ENCODE measurements around the gene TM4SF18. TPM values are rescaled to one million over a fixed set of nuclear protein-coding genes. Genes with fewer than 3 reads are reported as not detected.

TM4SF18 gene
- total RNA-seq, 1 experiment from 2014 or later, result not detected

DNA sequence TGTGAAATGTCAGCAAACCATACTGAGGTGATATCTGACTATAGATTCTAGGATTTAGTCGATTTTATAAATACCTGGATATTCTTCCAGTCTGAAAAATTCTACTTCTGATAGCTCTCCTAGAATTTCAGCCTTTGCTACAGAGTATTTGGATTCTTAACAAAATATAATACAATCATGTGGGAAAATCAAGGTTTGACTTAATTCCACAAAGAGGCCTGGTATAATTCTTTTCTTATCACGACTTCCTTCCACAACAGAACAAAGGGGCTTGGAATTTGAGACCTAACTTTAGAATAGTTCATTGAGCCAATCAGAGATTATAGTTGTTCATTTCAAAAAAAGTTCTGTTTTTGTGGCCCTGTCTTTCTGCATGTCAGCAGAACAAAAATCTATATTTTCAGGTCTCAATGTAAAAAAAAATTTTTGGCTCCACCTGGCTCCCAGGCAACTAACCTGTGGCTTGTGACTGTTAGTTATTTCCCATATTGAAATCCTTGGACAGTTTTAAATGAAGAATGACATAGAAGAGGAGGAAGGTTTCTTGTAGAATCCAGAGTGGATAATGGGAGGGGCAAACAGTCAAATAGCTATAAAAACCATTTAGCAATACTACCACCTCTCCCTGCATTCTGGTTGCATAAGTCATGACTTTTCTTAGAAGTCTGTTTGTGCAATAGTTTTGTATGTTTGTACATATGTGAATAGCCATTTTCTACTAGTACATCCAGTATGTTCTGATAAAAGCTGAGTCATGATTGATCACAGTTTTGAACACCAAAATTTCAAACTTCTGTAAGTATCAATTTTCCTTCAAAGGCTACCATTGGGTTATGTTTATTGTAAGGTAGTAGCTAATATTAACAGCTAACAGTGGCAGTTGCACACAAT is 40.0 kb upstream of the TM4SF18 start:
- no peaks in the 10 kb centered on the region for H3K9me2 ChIP-seq (ENCODE audit: insufficient read depth)
- peak overlapping the region; percentile 37; the same call in 1 of the 2 replicates for H3K4me3 ChIP-seq
- peaks cover 74% of the 10 kb centered on the region for H3K36me3 ChIP-seq (ENCODE audit: low read depth)
- peak in 1 of 2 experiments; percentile 91 for DNase-seq
- CTCF ChIA-PET, result interaction anchor here (0.9 kb wide), 1 partner anchor 435 kb away, joined by 4 read pairs; no protein-coding TSS in a partner anchor
- peaks cover 67% of the 10 kb centered on the region for H3K79me2 ChIP-seq (ENCODE audit: low read depth)
- H3K4me2 ChIP-seq, result peak overlapping the region; percentile 98
- H2AFZ ChIP-seq, result no peak overlapping the region
- no TSS peak for BruUV-seq (replicated peaks)
- peak overlapping the region; percentile 99 for H3K27ac ChIP-seq
- no peaks in the 10 kb centered on the region for H4K20me1 ChIP-seq (ENCODE audit: insufficient read depth)
- no peaks in the 10 kb centered on the region for H3K9me3 ChIP-seq (ENCODE audit: insufficient read depth, low read depth)
- intact Hi-C loops (cut with micrococcal nuclease; ENCODE audit: unreplicated experiment), result no loop called here
- H3K4me1 ChIP-seq (replicated peaks; ENCODE audit: insufficient read depth), result peaks cover 82% of the 10 kb centered on the region
- TF ChIP-seq, protein P1, sequence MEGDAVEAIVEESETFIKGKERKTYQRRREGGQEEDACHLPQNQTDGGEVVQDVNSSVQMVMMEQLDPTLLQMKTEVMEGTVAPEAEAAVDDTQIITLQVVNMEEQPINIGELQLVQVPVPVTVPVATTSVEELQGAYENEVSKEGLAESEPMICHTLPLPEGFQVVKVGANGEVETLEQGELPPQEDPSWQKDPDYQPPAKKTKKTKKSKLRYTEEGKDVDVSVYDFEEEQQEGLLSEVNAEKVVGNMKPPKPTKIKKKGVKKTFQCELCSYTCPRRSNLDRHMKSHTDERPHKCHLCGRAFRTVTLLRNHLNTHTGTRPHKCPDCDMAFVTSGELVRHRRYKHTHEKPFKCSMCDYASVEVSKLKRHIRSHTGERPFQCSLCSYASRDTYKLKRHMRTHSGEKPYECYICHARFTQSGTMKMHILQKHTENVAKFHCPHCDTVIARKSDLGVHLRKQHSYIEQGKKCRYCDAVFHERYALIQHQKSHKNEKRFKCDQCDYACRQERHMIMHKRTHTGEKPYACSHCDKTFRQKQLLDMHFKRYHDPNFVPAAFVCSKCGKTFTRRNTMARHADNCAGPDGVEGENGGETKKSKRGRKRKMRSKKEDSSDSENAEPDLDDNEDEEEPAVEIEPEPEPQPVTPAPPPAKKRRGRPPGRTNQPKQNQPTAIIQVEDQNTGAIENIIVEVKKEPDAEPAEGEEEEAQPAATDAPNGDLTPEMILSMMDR (conservative IDR thresholded peaks at IDR 0.05), result no peak
- no peak for TF ChIP-seq EZH2 (IDR thresholded peaks at IDR 0.05; ENCODE audit: low read depth)
- peaks cover 80% of the 10 kb centered on the region for H3F3A ChIP-seq (ENCODE audit: insufficient read depth, low read depth)
- no peaks in the 10 kb centered on the region for H3K27me3 ChIP-seq (ENCODE audit: insufficient read depth, low read depth)
- POLR2A ChIA-PET (ENCODE audit: unreplicated experiment), result interaction anchor here (0.5 to 1.1 kb wide), 8 partner anchors 13 to 695 kb away, joined by 3 to 7 read pairs (median 4); no protein-coding TSS in a partner anchor

DNA sequence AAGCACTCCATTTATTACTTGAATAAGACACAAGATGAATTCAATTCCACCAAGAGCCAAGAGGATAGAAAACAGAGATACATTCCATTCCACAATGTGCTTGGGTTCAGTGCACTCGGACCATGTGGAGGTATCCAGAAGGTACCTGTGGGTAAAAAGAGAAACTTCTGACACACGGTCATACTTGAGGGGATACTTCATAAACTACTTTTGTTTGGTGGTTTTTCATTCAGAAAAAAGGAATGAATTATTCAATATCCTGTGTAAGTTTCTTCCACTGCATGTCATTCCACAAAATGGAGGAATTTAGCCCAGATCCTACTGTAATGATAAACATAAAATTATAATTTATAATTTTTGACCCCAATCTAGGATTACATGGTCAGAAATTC is 38.3 kb upstream of the TM4SF18 start:
- ChIA-PET POLR2A (ENCODE audit: unreplicated experiment) (no interaction called here), CTCF (no interaction called here)
- H3K9me3 ChIP-seq (ENCODE audit: insufficient read depth, low read depth), result no peaks in the 10 kb centered on the region
- H3K27ac ChIP-seq, result peak overlapping the region; percentile 99
- no peaks in the 10 kb centered on the region for H3K9me2 ChIP-seq (ENCODE audit: insufficient read depth)
- H3K4me2 ChIP-seq, result peak overlapping the region; percentile 98
- no peak overlapping the region for H2AFZ ChIP-seq
- H4K20me1 ChIP-seq (ENCODE audit: insufficient read depth), result no peaks in the 10 kb centered on the region
- H3K79me2 ChIP-seq (ENCODE audit: low read depth), result peaks cover 61% of the 10 kb centered on the region
- peaks cover 74% of the 10 kb centered on the region for H3K36me3 ChIP-seq (ENCODE audit: low read depth)
- peaks cover 80% of the 10 kb centered on the region for H3F3A ChIP-seq (ENCODE audit: insufficient read depth, low read depth)
- H3K4me1 ChIP-seq (replicated peaks; ENCODE audit: insufficient read depth), result peaks cover 89% of the 10 kb centered on the region
- no TSS peak for BruUV-seq (replicated peaks)
- no peak for DNase-seq
- no peaks in the 10 kb centered on the region for H3K27me3 ChIP-seq (ENCODE audit: insufficient read depth, low read depth)
- TF ChIP-seq EZH2 (IDR thresholded peaks at IDR 0.05; ENCODE audit: low read depth), result no peak
- TF ChIP-seq, protein P1 (conservative IDR thresholded peaks at IDR 0.05), result no peak
- peak overlapping the region; percentile 17 for H3K4me3 ChIP-seq
- intact Hi-C loops (cut with micrococcal nuclease; ENCODE audit: unreplicated experiment), result no loop called here

DNA sequence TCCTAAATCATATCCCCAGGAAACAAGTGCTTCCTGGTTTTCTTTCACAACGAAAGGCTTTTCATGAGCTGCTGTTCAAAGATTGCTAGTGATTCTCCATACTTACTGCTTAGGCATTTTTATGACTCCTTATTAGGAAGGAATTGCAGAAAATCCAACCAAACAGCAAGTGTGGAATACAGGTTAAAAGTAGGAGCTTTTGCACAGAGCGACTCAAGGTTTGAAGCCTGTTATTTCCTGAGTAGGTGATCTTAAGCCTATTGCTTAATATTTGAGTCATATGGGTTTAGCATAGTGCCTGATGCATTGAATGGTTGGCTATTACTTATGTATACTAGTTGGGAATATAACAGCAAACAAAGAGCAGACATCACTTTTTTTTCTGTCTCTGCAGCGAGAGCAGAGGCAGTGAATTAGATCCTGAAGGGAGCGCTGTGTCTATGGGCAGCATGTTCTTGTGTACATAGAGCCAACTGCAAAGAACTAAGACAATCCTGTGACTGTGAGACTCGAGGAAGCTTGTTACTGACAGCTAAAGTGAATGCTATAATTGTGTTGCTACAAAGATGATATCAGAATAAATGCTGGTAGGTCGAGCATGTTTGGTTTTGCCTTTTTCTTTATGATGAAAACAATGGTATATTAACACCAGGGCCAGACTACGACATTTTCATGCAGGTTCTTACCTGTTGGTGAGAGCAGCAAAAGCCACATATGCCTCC is 37.7 kb upstream of the TM4SF18 start:
- H3K4me1 ChIP-seq (replicated peaks; ENCODE audit: insufficient read depth), result peaks cover 95% of the 10 kb centered on the region
- no peaks in the 10 kb centered on the region for H3K9me2 ChIP-seq (ENCODE audit: insufficient read depth)
- H3K27me3 ChIP-seq (ENCODE audit: insufficient read depth, low read depth), result no peaks in the 10 kb centered on the region
- peak in 1 of 2 experiments; percentile 79 for DNase-seq
- peak overlapping the region; percentile 17 for H3K4me3 ChIP-seq
- peaks cover 83% of the 10 kb centered on the region for H3F3A ChIP-seq (ENCODE audit: insufficient read depth, low read depth)
- ChIA-PET CTCF (no interaction called here), POLR2A (ENCODE audit: unreplicated experiment) (interaction anchor here (0.5 kb wide), 1 partner anchor 331 kb away, joined by 4 read pairs; no protein-coding TSS in a partner anchor)
- H3K9me3 ChIP-seq (ENCODE audit: insufficient read depth, low read depth), result no peaks in the 10 kb centered on the region
- peak overlapping the region; percentile 98 for H3K4me2 ChIP-seq
- intact Hi-C loops (cut with micrococcal nuclease; ENCODE audit: unreplicated experiment), result no loop called here
- H4K20me1 ChIP-seq (ENCODE audit: insufficient read depth), result no peaks in the 10 kb centered on the region
- H3K36me3 ChIP-seq (ENCODE audit: low read depth), result peaks cover 74% of the 10 kb centered on the region
- peaks cover 55% of the 10 kb centered on the region for H3K79me2 ChIP-seq (ENCODE audit: low read depth)
- H2AFZ ChIP-seq, result no peak overlapping the region
- peak overlapping the region; percentile 99 for H3K27ac ChIP-seq
- BruUV-seq (replicated peaks), result no TSS peak
- no peak for TF ChIP-seq EZH2 (IDR thresholded peaks at IDR 0.05; ENCODE audit: low read depth)
- TF ChIP-seq, protein P1 (conservative IDR thresholded peaks at IDR 0.05), result no peak

Data from PC-9 (cell line).